Heart right ventricle (tissue), 16 donors: Measurements from ENCODE around the gene IL1RL2. TPM values are rescaled to one million over a fixed set of nuclear protein-coding genes. Genes with fewer than 3 reads are reported as not detected.

Experiments
- ATAC-seq, 8 donors: fragments of 200-7000 bp; cut with Tn5 transposase; one replicate each; pipeline ENCODE4 v1.9.1; 2020; ENCODE audit warnings: mild to moderate bottlenecking in 8 of 8, moderate library complexity in 8 of 8, moderate number of reproducible peaks in 1 of 8
- DNase-seq, 2 donors: peaks; one replicate each; pipeline ENCODE4 v3.0.0-alpha.2; 2020
- H3K27ac ChIP-seq, 10 donors: fragments of 200-600 bp; sonication (generic) in 2 of 10; one replicate each; pipeline versions ENCODE4 v1.5.0 to v1.8.0; 2020 to 2022; ENCODE audit warnings: mild to moderate bottlenecking in 3 of 10
- H3K27me3 ChIP-seq, 7 donors: fragments of 200-600 bp; one replicate each; pipeline ENCODE4 v1.8.0; 2021 to 2022; ENCODE audit warnings: mild to moderate bottlenecking in 2 of 7
- H3K36me3 ChIP-seq, 9 donors: fragments of 200-600 bp; sonication (generic) in 1 of 9; one replicate each; pipeline versions ENCODE4 v1.5.0 to v1.8.0; 2020 to 2022; ENCODE audit warnings: mild to moderate bottlenecking in 2 of 9
- H3K4me1 ChIP-seq, 9 donors: fragments of 200-600 bp; sonication (generic) in 1 of 9; one replicate each; pipeline versions ENCODE4 v1.5.0 to v1.8.0; 2020 to 2022; ENCODE audit warnings: mild to moderate bottlenecking in 4 of 9
- H3K4me3 ChIP-seq, 10 donors: fragments of 200-600 bp; sonication (generic) in 2 of 10; one replicate each; pipeline versions ENCODE4 v1.5.0 to v1.8.0; 2020 to 2022; ENCODE audit warnings: mild to moderate bottlenecking in 7 of 10, moderate library complexity in 2 of 10
- H3K9me3 ChIP-seq, 11 donors: fragments of 200-600 bp in 10 of 11; sonication (generic) in 2 of 11; one replicate each; pipeline versions ENCODE4 v1.5.0 to v1.8.0; 2013 to 2022; ENCODE audit warnings: mild to moderate bottlenecking in 2 of 11, control low read depth in 1 of 11, moderate library complexity in 1 of 11
- WGBS, 2 donors: extraction: QIAGEN DNeasy Blood & Tissue Kit; methylation state at CpG; one replicate each; pipeline ENCODE4 v1.1.7; 2013; ENCODE audit warnings: inconsistent platforms in 1 of 2; 5-methylcytosine and 5-hydroxymethylcytosine counted together
- intact Hi-C, 10 donors: fragments of 100-400 bp; cut with DNase I; formaldehyde crosslinking; loops; one replicate each; pipeline versions ENCODE4 v1.11.1 to v1.14.2; 2022
- polyA plus RNA-seq, 2 donors: library from polyadenylated mRNA; stranded (reverse); fragments of 200-250 nt; gene quantifications; one replicate each; pipeline ENCODE4 v1.2.3, GENCODE V29; 2013
- total RNA-seq, 10 donors: library from RNA; stranded (reverse); fragmentation: NEBNext Ultra II Directional in 3 of 10; extraction: Animal tissue kit (Norgen Biotek cat#: 25700) in 3 of 10; gene quantifications; one replicate each; pipeline versions ENCODE4 v1.2.1 to v1.2.4, GENCODE V29; 2021 to 2023
- TF ChIP-seq, protein P1 (sequence below), 9 donors: fragments of 200-600 bp; sonication (generic) in 2 of 9; IDR thresholded peaks; one replicate each; pipeline versions ENCODE4 v1.5.0 to v1.8.0; 2021 to 2022; ENCODE audit warnings: antibody characterized with exemption in 9 of 9, mild to moderate bottlenecking in 5 of 9, moderate library complexity in 1 of 9
- donor health status: Arrhythmogenic right ventricular cardiomyopathy.
- donor health status: ischemic (EF 13 %, LVEDD 7.1; RV severe dilation, severe dysfunction).
- donor health status: healthy with polysubstance abuse.
- donor health status: DM: no; HTN: yes; CAD: no.
- donor health status: DM: no; HTN: no; CAD: no.
- donor health status: ischemic (EF 25% LVEDD 6.9; RV normal size, moderate dysfunction).
- donor health status: ischemic (EF 25% LVEDD 5.7; RV mildly dilated, moderate dysfunction).
- donor health status: healthy.
- donor health status: DM: yes; HTN: yes; CAD: no.
- donor health status: Ischemic cardiomyopathy.
- donor health status: ischemic (EF 35%, LVEDD 5.7; RV mildly dilated, moderate dysfunction).
- donor health status: nonischemic (EF 11% LVEDD 7.7; RV severe dilation, severe dysfunction).
- donor health status: DM: yes; HTN: yes; CAD: no.
- donor health status: PGD.
- donor health status: ischemic (EF 29% LVEDD 5.4; RV normal size, mild dysfunction).
- donor health status: nonischemic (EF 23%, LVEDD 6.1; RV moderate dilation, normal function).

The IL1RL2 gene
- total and polyA plus RNA-seq, 12 donors: 0.11 to 0.92 (median 0.29) TPM; not detected in 5

DNA sequence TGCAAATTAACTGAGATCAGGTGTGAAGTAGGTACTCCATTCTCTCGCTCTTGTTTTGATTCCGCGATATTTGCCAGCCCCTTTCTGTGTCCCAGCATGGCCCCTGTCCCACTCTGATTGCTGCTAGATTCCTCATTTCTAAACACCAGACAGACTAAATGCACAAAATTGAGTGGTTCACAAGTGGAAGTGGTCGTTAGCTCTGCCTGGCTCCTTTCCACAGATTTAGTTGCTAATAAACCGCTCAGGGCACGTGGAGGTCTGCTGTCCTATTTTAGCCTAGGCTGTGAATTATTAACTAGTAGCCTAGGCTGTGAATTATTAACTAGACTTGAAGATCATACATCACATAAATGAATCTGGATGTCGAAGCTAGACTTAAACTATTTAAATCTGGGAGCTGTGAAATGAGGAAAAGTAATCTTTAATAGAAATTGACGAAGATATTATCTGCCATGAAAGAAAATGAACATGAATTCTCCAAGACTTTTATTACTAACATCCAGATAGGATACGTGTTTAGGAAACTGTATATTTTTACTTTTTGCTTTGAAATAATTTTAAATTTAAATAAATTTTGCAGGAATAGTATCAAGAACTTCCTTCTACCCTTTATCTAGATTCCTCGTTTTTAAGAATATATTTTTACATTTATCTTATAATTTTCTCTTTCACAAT, 3.7 kb downstream of the IL1RL2 start:
- intact Hi-C loops: no loop called here
- peaks cover 0 to 16% (median 7%) of the 10 kb centered on the region in 9 donors for H3K4me1 ChIP-seq
- no peaks in the 10 kb centered on the region for H3K36me3 ChIP-seq
- ATAC-seq (no peak), DNase-seq (no peak)
- H3K27me3 ChIP-seq: peaks cover 0 to 30% (median 3%) of the 10 kb centered on the region in 7 donors
- H3K4me3 ChIP-seq: no peak overlapping the region
- no peak overlapping the region for H3K27ac ChIP-seq
- WGBS, 2 donors: 90 to 95% methylated on average over 10 of the region's 10 CpGs
- no peaks in the 10 kb centered on the region for H3K9me3 ChIP-seq
- TF ChIP-seq, protein P1, sequence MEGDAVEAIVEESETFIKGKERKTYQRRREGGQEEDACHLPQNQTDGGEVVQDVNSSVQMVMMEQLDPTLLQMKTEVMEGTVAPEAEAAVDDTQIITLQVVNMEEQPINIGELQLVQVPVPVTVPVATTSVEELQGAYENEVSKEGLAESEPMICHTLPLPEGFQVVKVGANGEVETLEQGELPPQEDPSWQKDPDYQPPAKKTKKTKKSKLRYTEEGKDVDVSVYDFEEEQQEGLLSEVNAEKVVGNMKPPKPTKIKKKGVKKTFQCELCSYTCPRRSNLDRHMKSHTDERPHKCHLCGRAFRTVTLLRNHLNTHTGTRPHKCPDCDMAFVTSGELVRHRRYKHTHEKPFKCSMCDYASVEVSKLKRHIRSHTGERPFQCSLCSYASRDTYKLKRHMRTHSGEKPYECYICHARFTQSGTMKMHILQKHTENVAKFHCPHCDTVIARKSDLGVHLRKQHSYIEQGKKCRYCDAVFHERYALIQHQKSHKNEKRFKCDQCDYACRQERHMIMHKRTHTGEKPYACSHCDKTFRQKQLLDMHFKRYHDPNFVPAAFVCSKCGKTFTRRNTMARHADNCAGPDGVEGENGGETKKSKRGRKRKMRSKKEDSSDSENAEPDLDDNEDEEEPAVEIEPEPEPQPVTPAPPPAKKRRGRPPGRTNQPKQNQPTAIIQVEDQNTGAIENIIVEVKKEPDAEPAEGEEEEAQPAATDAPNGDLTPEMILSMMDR (IDR thresholded peaks at IDR 0.05): no peak

- Histone ChIP-seq H3K4me3 (no peak overlapping the region), H3K9me3 (no peaks in the 10 kb centered on the region), H3K27me3 (peaks cover 0 to 30% (median 3%) of the 10 kb centered on the region in 7 donors), H3K36me3 (no peaks in the 10 kb centered on the region), H3K4me1 (peaks cover 0 to 16% (median 7%) of the 10 kb centered on the region in 9 donors), H3K27ac (no peak overlapping the region)
- TF ChIP-seq, protein P1 (IDR thresholded peaks at IDR 0.05): no peak
- DNase-seq: no peak
- ATAC-seq: no peak
- intact Hi-C loops: no loop called here
- 93 to 100% methylated on average over 1 of the region's 1 CpG for WGBS, 2 donors
Measured at GRCh38 chr2:102191501-102191900, 4.7 kb downstream of the IL1RL2 start.

DNA sequence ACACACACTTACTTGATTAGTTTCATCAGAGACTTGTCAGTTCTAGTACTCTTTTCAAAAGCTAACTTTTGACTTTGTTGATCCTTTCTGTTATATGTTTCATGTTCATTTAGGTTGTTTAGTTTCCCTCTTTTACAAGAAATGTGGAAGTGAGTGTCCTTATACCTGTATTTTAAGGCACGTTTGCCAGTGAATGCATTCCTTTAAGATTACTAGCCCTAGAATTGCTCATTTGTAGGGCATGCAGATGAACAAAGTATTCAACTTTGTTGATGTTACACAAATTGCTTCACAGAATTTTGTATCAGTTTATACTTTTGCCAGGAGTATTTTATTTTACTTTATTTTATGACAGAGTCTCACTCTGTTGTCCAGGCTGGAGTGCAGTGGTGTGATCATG, 6.3 kb downstream of the IL1RL2 start:
- Histone ChIP-seq H3K27me3 (peaks cover 0 to 20% (median 0%) of the 10 kb centered on the region in 7 donors), H3K4me1 (peaks cover 0 to 1% (median 0%) of the 10 kb centered on the region in 9 donors), H3K36me3 (no peaks in the 10 kb centered on the region), H3K9me3 (no peaks in the 10 kb centered on the region), H3K27ac (no peak overlapping the region), H3K4me3 (no peak overlapping the region)
- intact Hi-C loops: no loop called here
- ATAC-seq: no peak
- 93 to 94% methylated on average over 1 of the region's 1 CpG for WGBS, 2 donors
- TF ChIP-seq, protein P1 (IDR thresholded peaks at IDR 0.05): no peak
- DNase-seq: no peak

DNA sequence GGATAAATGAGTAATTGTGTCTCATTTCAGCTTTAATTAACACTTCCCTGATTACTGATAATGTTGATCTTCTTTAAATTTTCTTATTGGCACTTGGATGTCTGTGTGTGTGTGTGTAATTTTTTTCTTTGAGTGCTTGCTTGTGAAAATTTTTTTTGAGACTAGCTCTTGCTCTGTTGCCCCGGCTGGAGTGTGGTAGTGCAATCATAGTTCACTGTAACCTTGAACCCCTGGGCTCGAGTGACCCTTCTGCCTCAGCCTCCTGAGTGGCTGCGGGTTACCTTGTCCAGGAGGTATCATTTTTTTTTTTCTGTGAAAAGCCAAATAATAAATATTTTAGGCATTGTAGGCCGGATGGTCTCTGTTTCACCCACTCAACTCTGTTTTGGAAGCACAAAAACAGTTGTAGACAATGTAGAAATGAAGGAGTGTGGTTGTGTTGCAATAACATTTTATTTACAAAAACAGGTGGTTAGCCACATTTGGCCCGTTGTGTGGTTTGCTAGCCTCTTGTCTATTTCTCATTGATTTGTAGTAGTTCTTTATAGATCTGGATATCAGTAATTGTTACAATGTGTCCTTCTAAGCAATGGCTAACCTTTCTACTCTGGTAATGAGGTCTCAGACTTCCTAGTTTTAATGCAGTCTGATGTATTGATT, 7.9 kb downstream of the IL1RL2 start:
- no peaks in the 10 kb centered on the region for H3K9me3 ChIP-seq
- WGBS, 2 donors: 70 to 90% methylated on average over 5 of the region's 5 CpGs
- no peak for ATAC-seq
- TF ChIP-seq, protein P1 (IDR thresholded peaks at IDR 0.05): no peak
- no peaks in the 10 kb centered on the region for H3K36me3 ChIP-seq
- no peak overlapping the region for H3K27ac ChIP-seq
- DNase-seq: no peak
- H3K27me3 ChIP-seq: peaks cover 0 to 20% (median 0%) of the 10 kb centered on the region in 7 donors
- no peaks in the 10 kb centered on the region for H3K4me1 ChIP-seq
- no peak overlapping the region for H3K4me3 ChIP-seq
- intact Hi-C loops: no loop called here
